Measurements from ENCODE around the gene PCDH7. TPM values are rescaled to one million over a fixed set of nuclear protein-coding genes. Genes with fewer than 3 reads are reported as not detected.

The PCDH7 gene
- total and polyA plus RNA-seq, 7 donors, result 0.04 to 1.6 (median 0.55) TPM

DNA sequence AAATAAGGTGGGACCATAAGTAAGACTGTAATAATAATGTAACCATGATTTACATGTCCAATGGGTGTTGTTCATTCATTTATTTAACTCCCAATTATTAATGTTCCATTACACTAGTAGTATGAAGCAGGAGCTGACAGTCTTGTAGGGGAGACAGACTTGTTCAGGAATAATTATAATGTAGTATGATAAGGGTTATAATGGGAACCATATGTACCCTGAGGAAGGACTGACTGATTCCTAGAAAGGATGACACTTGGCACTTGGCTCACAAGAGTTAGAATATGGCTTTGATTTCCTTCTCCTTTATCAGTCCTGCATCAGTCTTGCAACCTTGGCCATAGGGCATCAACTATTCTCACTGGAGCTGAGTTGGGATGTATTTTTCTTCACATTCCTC, 24.2 kb downstream of the PCDH7 start:
- ATAC-seq, result no peak
- H3K4me1 ChIP-seq, result no peaks in the 10 kb centered on the region
- DNase-seq, result no peak
- TF ChIP-seq, protein P1, sequence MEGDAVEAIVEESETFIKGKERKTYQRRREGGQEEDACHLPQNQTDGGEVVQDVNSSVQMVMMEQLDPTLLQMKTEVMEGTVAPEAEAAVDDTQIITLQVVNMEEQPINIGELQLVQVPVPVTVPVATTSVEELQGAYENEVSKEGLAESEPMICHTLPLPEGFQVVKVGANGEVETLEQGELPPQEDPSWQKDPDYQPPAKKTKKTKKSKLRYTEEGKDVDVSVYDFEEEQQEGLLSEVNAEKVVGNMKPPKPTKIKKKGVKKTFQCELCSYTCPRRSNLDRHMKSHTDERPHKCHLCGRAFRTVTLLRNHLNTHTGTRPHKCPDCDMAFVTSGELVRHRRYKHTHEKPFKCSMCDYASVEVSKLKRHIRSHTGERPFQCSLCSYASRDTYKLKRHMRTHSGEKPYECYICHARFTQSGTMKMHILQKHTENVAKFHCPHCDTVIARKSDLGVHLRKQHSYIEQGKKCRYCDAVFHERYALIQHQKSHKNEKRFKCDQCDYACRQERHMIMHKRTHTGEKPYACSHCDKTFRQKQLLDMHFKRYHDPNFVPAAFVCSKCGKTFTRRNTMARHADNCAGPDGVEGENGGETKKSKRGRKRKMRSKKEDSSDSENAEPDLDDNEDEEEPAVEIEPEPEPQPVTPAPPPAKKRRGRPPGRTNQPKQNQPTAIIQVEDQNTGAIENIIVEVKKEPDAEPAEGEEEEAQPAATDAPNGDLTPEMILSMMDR (IDR thresholded peaks at IDR 0.05), result no peak
- H3K4me3 ChIP-seq, result no peak overlapping the region
- no peak overlapping the region for H3K27ac ChIP-seq
- no peaks in the 10 kb centered on the region for H3K9me3 ChIP-seq
- H3K27me3 ChIP-seq (ENCODE audit: insufficient read depth in 3 of 3, low read length in 2 of 3), result no peaks in the 10 kb centered on the region
- intact Hi-C loops (cut with DNase I), result no loop called here
- H3K36me3 ChIP-seq (ENCODE audit: insufficient read depth in 1 of 2, low read depth in 1 of 2), result no peaks in the 10 kb centered on the region

DNA sequence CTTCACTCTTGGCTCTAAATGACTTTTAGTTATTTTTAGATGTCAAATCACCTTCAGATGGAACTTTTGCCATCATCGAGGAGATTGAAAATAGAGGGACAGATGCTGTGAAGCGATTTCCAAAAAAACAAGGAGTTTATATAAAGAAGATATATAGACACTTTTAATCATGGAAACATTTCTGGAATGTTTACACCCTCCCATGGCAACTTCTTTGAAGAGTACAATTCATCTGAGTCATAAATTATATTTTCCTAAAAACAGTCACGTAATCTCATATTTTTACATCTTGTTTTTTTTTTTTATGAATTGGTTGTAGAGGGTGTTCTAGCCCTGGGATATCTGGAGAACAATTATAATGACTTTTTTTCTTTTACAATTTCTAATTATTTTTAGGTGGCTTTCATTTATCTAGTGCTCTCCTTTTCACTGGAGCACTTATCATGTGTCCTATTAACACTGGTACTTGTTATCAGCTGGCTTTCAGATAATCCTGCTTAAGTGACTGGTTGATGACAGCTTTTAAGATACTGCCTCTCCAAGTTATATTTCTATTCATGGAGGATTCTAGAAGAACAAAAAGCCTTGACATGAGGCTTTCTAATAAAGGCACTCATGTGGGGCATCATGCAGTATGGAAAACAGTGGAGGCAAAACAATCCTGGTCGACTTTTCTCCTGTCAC, 24.9 kb downstream of the PCDH7 start:
- H3K36me3 ChIP-seq (ENCODE audit: insufficient read depth in 1 of 2, low read depth in 1 of 2), result no peaks in the 10 kb centered on the region

DNA sequence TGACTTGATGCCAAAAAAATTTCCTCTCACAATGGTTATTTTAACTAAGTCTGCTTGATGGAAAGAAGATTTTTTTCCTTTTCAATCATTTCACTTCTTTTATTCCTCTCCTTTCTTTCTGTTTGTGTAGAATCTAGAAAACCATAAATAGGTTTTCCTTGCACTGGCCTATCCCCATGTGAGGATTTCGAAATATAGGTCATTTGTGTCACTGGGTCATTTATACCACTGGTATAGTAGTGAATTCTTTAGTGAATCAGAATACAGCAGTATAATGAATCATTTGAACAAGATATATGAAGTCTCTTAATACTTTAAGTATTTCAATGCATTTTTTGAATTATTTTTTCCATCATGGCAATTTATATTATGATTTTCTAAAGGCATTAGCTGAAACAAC, 26.6 kb downstream of the PCDH7 start:
- ATAC-seq, result no peak
- Histone ChIP-seq H3K27me3 (ENCODE audit: insufficient read depth in 3 of 3, low read length in 2 of 3) (no peaks in the 10 kb centered on the region), H3K4me1 (no peaks in the 10 kb centered on the region), H3K36me3 (ENCODE audit: insufficient read depth in 1 of 2, low read depth in 1 of 2) (no peaks in the 10 kb centered on the region), H3K9me3 (no peaks in the 10 kb centered on the region), H3K27ac (no peak overlapping the region), H3K4me3 (no peak overlapping the region)
- 38 to 44% (median 39%) methylated on average over 1 of the region's 1 CpG for WGBS, 3 donors
- intact Hi-C loops (cut with DNase I), result no loop called here
- TF ChIP-seq, protein P1 (IDR thresholded peaks at IDR 0.05), result no peak
- no peak for DNase-seq

More for the DNA sequence above, 24.9 kb downstream of the PCDH7 start:
- Histone ChIP-seq H3K4me3 (no peak overlapping the region), H3K4me1 (no peaks in the 10 kb centered on the region), H3K27ac (no peak overlapping the region), H3K9me3 (no peaks in the 10 kb centered on the region), H3K27me3 (ENCODE audit: insufficient read depth in 3 of 3, low read length in 2 of 3) (no peaks in the 10 kb centered on the region)
- ATAC-seq (no peak), DNase-seq (no peak)
- TF ChIP-seq, protein P1 (IDR thresholded peaks at IDR 0.05), result no peak
- 73 to 83% (median 81%) methylated on average over 4 of the region's 4 CpGs for WGBS, 3 donors
- intact Hi-C loops (cut with DNase I), result no loop called here

DNA sequence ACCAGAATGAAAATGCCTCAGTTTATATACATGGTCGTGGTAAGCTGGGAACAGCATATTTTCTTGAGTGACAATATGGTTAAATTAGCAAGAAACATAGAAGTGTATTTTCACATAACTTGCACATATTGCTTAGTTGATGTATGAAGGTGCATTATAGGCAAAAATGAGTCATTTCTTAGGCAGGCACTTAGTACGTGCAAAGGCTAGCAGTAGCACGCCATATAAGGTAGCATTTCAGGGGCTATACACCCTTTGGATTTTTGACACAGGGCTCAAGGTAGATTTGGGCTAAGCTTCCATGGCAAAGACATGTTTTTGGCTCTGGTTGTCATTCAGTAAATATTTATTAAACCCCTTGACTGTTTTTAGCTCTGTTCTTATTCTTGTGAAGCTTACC, 33.1 kb downstream of the PCDH7 start:
- Histone ChIP-seq H3K4me3 (no peak overlapping the region), H3K36me3 (ENCODE audit: insufficient read depth in 1 of 2, low read depth in 1 of 2) (no peaks in the 10 kb centered on the region), H3K27me3 (ENCODE audit: insufficient read depth in 3 of 3, low read length in 2 of 3) (no peaks in the 10 kb centered on the region), H3K9me3 (no peaks in the 10 kb centered on the region), H3K4me1 (no peaks in the 10 kb centered on the region), H3K27ac (no peak overlapping the region)
- TF ChIP-seq, protein P1 (IDR thresholded peaks at IDR 0.05), result no peak
- WGBS, 3 donors, result 87 to 93% (median 89%) methylated on average over 3 of the region's 3 CpGs
- DNase-seq, result no peak
- intact Hi-C loops (cut with DNase I), result no loop called here
- no peak for ATAC-seq

DNA sequence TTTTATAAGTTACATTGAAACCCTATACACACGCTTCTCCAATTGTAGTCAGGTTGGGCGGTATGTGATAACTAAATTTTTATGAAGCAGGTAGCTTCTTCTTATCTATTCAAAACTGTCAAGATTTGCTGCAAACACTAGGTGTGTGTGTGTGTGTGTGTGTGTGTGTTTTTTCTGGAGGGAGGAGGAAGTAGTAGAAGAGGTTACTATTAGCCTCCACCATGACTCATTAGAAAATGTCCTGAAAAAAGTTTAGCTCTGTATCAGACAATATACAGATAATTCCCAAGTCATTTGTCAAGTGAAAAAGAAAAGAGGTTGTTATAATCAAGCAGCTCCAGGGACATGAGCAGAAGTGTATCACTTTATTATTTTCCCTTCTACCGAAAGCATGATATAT, 33.9 kb downstream of the PCDH7 start:
- no peak overlapping the region for H3K27ac ChIP-seq
- H3K27me3 ChIP-seq (ENCODE audit: insufficient read depth in 3 of 3, low read length in 2 of 3), result no peaks in the 10 kb centered on the region
- H3K4me1 ChIP-seq, result no peaks in the 10 kb centered on the region
- ATAC-seq (no peak), DNase-seq (no peak)
- TF ChIP-seq, protein P1 (IDR thresholded peaks at IDR 0.05), result no peak
- no peaks in the 10 kb centered on the region for H3K36me3 ChIP-seq (ENCODE audit: insufficient read depth in 1 of 2, low read depth in 1 of 2)
- H3K4me3 ChIP-seq, result no peak overlapping the region
- no peaks in the 10 kb centered on the region for H3K9me3 ChIP-seq
- WGBS, 3 donors, result 96 to 98% (median 96%) methylated on average over 3 of the region's 3 CpGs
- intact Hi-C loops (cut with DNase I), result no loop called here

All from psoas muscle (tissue), 8 donors.